Stimulated activated CD4-positive, alpha-beta T cell treated with anti-CD3 and anti-CD28 coated beads, TNF-alpha, amount 100 ng/mL, for 4 hours (primary cell): ENCODE data around the gene ZNF620.
"Not testable (repeated sequence)": the region's sequence is repeated elsewhere in the genome, so short reads cannot be mapped to it uniquely, and the experiment has no call there.

Source experiments
- DNase-seq, 3 experiments: peaks; one replicate each; pipeline ENCODE4 v3.0.0-alpha.2; 2020; ENCODE audit warnings: low read depth in 3 of 3

ZNF620 gene

DNA sequence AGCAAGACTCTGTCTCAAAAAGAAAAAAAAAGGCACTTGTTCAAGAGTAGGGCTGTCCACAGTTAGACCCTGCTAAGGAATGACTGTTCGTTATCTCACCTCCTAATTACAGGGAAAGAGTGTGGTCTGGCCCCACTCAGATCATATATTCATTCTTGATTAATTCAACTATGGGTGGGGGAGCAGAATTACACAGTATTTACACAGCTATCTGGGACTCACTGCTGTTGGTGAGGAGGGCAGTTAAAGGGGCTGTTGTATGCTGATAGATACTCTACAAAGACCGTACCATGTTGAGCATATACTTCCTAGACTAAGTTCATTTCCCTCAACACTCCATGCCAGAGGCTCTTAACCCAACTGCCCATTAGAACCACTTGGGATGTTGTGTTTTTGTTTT, 3.8 kb upstream of the ZNF620 start:
- no peak for DNase-seq

DNA sequence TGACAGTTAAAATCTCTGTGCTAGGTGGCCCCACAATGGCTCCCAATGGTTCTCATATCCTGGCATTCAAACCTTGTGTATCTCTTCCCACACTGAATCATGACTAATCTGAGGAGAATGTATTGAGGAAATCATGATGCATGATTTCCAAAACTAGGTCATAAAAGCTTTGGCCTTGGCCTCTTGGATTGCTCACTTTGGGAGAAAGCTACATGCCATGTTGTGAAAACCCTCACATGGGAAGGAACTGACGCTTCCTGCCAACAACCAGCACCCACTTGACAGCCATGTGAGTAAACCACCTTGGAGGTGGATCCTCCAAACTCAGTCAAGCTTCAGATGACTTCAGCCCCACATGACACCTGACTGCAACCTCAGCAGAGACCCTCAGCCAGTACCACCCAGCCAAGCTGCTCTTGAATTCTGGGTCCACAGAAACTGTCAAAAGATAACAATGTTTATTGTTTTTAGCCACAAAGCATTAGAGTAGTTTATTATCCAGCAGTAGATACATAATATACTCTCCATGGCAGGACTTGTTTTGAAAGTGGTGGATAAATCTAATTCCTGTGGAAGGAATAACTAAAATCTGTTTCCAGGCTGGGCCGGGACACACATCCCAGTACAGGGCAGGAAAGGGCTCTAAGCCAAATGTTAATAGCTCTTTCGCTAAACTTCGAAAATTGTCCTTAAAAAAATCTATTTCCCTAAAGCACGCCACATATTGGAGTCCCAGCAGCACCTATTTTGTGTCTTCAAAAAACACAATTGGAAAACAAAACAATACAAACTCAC, 1.0 kb upstream of the ZNF620 start:
- no peak for DNase-seq

DNA sequence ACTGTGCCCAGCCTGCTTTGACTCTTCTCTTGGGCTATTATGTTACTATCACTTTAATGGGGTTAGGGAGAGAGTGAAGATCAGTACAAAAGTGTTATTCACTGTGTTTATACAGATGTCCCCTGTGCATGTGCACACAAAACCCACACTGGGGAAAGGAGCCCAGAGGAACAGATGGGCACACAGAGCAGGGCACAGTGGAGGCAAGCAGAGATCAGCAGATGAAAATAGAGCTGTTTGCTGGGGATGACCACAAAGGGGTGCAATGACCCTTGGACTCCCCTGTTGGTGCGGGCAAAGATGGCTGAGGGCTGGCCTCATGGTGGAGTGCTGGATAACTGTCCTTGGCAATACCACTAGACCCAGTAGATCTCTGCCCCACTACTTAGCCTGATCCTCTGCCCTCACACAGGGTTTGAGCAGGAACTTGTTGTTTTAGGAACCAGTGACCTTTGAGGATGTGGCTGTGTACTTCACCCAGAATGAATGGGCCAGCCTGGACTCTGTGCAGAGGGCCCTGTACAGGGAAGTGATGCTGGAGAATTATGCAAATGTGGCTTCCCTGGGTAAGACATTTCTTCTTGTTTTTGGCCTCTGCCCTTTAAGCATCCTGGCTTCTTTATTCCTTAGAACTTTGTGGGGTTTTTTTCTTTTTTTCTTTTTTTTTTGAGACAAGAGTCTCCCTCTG, 5.3 kb downstream of the ZNF620 start:
- no peak for DNase-seq

DNA sequence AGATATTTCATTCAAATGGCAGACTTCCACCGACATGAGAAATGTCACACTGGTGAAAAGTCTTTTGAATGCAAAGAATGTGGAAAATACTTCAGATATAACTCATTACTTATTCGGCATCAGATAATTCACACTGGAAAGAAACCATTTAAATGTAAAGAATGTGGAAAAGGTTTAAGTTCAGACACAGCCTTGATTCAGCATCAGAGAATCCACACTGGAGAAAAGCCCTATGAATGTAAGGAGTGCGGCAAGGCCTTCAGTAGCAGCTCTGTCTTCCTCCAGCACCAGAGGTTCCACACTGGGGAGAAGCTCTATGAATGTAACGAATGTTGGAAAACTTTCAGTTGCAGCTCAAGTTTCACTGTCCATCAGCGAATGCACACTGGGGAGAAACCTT, 10.4 kb downstream of the ZNF620 start:
- DNase-seq = no peak

DNA sequence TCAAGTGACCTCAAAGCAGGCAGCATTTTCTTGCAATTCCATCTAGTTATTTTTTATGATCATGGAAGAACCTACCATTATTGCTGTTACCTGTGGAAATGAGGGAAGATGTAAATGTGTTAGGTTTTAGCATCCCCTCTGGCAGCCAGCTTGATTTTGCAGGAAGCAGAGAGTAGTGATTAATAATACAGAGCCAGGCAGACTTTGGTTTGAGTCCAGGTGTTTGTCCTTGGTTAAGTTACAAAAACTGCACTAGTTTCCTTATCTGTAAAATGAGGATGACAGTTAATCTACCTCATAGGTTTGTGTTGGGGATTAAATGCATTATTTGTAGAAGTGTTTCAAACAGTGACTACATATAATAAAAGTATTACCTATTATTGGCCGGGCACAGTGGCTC, 12.2 kb downstream of the ZNF620 start:
- no peak for DNase-seq

DNA sequence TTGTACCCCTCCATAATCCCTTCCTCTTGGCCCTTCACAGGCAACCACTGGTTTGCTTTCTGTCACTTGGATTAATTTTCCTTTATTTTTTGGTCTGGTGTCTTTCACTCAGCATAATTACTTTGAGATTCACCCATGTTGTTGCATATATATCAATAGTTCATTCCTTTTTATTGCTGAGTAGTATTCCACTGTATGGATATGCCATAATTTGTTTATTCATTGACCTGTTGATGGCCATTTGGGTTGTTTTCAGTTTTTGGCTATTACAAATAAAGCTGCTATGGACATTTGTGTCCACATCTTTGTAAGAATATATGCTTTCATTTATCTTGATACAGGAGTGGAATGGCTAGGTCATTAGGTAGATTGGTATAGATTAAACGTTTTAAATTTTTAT, 13.0 kb downstream of the ZNF620 start:
- no peak for DNase-seq

DNA sequence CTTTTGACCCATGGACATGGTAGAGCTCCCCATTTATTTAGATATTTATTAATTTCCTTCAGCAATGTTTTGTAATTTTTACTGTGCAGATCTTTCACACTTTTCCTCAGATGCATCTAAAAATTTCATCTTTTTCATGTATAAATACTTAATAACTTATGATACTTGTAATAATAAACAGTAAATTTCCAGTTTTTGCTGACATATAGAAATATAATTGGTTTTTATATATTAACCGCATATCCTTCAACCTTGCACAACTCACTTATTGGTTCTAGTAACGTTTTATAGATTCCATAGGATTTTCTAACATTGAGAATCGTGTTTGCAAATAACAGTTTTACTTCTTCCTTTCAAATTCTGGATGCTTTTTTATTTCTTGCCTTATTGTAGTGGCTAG, 15.4 kb downstream of the ZNF620 start:
- no peak for DNase-seq

DNA sequence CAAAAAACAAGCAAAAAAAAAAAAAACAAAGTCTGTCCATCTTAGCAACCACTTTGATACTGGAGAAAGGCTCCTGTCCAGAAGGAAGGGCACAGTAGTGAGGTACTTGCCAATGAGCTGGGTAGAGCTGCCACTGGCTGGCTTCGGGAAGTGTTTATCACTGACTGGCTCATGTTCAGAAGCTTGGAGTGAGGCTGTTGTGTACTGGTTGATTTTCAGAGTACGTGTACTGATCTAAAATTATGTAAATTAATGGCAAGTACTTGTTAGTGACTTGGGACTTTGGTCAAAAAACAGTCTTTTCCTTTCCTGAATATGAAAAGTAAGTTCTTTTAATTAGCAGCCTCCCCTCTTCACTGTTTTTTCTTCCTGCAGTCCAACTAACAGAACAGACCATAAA, 17.9 kb downstream of the ZNF620 start:
- DNase-seq = no peak

DNA sequence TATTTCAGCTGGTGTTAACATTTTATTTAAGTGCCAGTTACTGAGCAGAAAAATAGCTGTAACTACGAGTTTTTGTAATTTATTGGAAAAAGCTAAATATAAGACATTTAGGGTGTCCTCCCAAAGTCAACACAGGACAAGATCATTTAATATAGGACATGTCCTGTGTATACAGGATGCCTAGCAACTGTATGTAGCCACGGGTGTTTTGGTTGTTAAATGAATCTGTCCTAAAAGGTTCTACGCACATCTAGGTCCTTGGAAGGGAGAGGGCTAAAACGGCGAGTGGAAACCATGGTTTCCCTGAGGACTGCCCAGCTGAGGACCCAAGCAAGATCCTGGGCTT, 18.4 kb downstream of the ZNF620 start:
- no peak for DNase-seq

DNA sequence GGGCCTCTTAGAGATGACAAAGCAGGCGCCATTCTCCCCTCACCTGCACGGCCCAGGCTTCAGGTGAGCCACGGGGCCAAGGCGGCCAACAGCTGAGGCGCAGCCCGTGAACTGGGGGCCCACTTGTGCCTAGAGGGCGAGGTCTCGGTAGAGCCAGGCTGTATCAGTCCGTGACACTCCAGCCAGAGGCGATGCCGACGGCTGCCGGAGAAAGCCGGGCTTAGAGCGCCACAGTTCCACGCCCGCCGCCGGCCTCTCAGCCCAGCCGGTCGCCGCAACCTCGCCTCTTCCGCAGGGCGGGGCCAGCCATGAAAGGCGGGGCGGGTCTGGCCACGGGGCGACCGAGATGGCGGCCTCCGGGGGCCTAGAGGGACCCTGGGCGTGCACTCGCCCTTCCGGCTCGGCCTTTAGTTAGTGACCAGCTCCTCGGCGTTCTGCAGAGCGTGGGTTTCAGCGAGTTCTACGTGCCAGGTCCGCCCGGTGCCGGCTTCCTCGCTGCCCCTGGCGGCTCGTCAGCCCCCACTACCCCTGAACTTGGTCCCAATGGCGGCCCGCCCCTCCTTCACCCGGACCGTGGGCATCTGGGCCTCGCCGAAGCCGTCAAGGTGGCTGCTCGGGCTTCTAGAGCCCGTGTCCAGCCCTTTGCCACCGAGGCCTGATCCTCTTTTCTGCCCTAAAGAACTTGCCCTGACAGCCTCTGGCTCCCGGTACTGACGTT, 18.9 kb downstream of the ZNF620 start, which contains the start of gene ZNF621:
TSS of gene ZNF621 (plus strand) at position 393 of the 718 bp plus-strand sequence. CDS start 881 bp downstream, outside the sequence.
- DNase-seq = peak; percentile 62 to 66 (median 66)

DNA sequence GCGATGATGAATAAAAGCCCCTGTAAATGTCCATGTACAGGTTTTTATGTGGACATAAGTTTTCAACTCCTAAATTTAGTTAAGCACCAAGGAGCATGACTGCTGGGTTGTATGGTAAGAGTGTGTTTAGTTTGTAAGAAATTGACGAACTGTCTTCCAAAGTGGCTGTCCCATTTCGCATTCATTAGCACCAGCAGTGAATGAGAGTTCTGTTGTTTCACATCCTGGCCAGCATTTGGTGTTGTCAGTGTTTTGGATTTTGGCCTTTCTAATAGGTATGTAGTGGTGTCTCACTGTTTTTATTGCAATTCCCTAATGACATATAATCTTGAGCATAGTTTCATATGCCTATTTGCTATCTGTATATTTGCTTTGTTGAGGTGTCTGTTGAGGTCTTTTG, 22.6 kb downstream of the ZNF620 start:
- no peak for DNase-seq

DNA sequence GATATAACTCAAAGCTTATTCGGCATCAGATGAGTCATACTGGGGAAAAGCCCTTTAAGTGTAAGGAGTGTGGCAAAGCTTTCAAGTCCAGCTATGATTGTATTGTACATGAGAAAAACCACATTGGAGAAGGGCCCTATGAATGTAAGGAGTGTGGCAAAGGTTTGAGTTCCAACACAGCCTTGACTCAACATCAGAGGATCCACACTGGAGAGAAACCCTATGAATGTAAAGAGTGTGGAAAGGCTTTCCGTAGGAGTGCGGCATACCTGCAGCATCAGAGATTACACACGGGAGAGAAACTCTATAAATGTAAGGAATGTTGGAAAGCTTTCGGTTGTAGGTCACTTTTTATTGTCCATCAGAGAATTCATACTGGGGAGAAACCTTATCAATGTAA, 26.4 kb downstream of the ZNF620 start:
- no peak for DNase-seq

DNA sequence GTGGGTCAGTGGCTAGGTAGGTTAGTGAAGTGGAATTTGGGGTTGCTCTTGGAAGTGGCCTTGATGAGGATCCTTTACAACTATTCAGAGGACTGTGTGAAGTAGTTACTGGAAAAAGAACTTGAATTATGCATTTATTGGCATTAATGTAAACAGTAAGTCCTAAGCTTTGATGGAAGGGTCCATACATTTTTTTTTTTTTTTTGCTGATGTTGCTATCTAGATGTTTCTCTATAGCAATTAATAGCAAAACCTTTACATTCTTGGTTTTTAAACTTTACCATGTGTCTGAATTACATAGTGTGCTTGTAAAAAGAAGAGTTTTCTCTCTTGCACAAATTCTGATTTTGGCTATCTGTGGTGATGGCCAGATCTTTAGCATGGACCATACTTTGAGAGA, 28.4 kb downstream of the ZNF620 start:
- no peak for DNase-seq

DNA sequence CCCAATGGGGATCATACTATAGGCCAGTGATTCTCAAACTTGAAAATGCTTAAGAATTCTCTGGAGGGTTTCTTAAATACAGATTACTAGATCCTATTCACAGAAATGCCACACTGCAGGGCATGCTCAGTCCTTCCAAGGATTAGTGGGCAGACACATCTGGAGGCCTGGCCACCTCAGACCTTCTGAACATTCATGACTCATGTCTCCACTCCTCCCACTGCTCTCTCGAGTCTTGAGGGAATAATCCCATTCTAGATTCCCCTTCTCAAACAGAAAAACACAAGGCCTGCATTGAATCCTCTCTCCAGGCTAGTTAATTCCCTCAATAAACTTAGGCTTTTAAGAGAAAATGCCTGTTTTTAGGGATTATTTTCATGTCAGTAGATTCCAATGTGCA, 41.0 kb downstream of the ZNF620 start:
- no peak for DNase-seq

DNA sequence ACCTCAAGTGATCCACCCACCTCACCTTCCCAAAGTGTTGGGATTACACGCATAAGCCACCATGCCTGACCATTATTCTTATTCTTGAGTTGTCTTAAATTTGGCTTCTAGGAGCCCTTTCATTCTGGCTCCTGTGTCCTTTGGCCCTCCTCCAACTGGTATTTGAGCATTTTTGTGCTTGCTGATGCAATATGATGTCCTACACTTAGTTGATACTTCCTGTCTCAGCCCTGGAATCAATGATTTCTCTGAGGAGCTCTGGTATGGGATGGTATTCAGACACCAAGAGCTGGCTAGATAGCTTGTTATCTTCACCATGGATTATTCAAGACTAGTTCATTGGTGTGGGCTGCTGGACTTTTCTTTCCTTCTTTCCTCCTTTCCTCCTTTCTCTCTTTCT, 44.3 kb downstream of the ZNF620 start:
- DNase-seq = no peak

DNA sequence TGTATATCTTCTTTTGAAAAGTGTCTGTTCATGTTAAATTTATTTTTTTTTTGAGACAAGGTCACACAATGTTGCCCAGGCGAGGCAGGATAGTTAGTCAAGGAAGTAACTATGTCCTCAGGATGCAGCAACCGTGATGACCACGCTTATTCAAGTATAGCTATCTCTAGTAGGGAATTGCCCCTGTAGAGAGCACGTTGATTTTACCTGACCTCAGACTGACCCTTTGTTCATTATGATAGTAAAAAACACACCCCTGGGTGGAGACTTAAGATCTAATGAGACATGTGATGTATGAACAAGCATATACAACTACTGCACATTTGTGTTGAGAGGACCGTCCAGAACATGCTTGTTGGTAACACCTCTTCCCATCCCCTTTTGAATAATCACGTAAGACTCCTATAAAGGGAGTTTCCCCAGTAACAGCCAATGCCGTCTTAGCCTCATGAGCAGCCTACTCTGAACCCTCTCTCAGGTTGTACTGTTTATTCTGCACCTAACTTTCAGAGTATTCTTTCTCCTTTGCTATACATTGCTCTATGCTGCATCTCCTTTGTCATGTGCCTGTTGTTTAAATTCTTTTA, 51.8 kb downstream of the ZNF620 start:
- DNase-seq = no peak

DNA sequence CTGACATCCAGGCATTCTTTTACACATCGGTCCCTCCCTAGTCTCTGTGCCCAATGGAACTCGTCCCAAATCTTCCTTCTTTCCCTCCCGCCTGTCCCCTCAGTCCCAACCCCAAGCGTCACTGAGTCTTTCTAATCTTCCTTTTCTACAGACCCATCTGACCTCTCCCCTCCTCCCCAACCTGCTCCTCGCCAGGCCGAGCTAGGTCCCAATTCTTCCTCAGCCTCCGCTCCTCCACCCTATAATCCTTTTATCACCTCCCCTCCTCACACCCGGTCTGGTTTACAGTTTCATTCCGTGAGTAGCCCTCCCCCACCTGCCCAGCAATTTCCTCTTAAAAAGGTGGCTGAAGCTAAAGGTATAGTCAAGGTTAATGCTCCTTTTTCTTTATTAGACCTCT, 56.6 kb downstream of the ZNF620 start:
- DNase-seq = not testable (repeated sequence)

DNA sequence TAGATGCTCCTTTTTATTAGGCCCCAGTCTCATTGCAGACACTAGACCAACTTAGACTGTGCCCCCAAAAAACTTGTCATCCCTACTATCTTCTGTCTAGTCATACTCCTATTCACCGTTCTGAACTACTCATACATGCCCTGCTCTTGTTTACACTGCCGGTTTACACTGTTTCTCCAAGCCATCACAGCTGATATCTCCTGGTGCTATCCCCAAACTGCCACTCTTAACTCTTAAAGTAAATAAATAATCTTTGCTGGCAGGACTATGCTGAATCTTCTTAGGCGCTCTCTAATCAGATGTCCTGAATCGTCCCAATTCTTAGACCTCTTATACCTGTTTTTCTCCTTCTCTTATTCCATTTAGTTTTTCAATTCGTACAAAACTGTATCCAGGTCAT, 59.8 kb downstream of the ZNF620 start:
- DNase-seq = not testable (repeated sequence)

DNA sequence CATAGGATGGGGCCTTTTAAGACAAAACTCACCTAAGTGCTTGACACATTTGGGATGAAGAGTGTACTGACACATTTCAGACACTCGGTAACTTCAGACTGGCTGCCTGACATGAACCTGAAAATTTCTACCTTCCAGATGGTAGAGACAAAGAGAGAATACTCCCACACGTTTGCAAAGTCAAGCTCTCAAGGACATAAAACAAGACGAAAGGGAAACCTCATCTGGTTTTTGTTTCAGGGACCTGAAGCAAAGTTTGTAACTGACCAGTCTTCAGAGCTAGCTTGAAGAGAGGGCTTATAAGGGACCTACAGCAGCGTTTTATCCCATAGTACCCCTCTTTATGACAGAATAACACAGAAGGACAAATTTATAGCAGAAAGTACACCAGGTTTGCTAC, 60.9 kb downstream of the ZNF620 start:
- no peak for DNase-seq
